Prostate gland (tissue), 2 donors: ENCODE measurements around the gene PTPRD.

Source experiments
- POLR2A ChIP-seq: fragments of 450-650 bp; IDR thresholded peaks from one replicate; pipeline ENCODE4 v1.6.1; 2016; ENCODE audit warnings: antibody characterized with exemption, mild to moderate bottlenecking
- TF ChIP-seq, protein P1 (sequence below), 4 experiments: fragments of 200-600 bp in 2 of 4; fragments of 450-650 bp in 2 of 4; sonication (generic) in 2 of 4; IDR thresholded peaks; 1 replicate in 3 of 4; 2 replicates in 1 of 4; pipeline ENCODE4 v1.5.1; 2016 to 2019; ENCODE audit warnings: antibody characterized with exemption in 4 of 4, mild to moderate bottlenecking in 2 of 4, moderate library complexity in 2 of 4

DNA sequence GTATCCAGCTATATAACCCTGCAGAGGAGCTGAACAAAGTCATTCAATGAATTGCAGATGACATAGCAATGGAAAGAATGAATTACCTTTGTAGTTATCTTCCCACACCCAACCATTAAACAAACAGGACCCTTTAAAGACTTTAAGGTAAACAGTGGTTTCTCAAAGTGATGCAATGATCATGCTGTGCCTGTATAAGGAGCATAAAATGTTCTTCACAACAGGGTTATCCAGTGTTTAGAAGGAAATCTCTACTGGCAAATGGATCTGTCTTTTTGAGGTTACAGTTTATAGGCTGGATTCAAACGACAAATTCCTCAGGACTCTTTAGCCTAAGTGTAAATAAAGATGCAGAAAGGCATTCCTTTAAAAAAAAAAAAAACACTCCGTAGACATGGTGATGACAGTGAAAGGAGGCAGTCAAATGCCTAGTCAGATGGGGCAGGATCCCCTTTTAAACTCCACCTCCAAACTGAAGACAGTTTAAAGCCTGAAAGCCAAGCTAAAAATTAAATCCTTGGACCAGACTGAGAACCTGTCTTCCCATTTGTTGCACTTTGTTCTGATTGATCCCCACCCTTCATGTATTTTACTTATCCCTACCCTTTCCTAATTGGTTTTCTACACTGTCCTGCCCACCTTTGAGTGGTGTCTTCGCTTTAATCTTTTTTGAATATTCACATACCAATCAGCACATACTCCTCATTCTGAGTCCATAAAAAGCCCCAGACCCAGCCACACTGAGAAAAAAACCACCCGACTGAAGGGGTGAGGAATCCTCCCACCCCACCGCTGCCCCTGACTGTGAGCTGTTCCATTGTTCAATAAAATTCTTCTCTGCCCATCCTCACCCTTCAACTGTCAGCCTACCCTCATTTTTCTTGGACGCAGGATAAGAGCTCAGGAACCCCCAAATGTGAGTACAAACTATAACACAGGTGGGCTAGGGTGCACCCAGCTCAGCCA lies 2052.0 kb downstream of the PTPRD start:
- no peak for TF ChIP-seq POLR2A
- TF ChIP-seq, protein P1, sequence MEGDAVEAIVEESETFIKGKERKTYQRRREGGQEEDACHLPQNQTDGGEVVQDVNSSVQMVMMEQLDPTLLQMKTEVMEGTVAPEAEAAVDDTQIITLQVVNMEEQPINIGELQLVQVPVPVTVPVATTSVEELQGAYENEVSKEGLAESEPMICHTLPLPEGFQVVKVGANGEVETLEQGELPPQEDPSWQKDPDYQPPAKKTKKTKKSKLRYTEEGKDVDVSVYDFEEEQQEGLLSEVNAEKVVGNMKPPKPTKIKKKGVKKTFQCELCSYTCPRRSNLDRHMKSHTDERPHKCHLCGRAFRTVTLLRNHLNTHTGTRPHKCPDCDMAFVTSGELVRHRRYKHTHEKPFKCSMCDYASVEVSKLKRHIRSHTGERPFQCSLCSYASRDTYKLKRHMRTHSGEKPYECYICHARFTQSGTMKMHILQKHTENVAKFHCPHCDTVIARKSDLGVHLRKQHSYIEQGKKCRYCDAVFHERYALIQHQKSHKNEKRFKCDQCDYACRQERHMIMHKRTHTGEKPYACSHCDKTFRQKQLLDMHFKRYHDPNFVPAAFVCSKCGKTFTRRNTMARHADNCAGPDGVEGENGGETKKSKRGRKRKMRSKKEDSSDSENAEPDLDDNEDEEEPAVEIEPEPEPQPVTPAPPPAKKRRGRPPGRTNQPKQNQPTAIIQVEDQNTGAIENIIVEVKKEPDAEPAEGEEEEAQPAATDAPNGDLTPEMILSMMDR (IDR thresholded peaks at IDR 0.05): no peak
